HepG2 (cell line): ENCODE results near the gene TNRC18. TPM values are rescaled to one million over a fixed set of nuclear protein-coding genes. Genes with fewer than 3 reads are reported as not detected.

Experiments
- ATAC-seq: fragments of 200-7000 bp; cut with Tn5 transposase; 3 replicates; pipeline ENCODE4 v1.9.1; 2020; ENCODE audit warnings: mild to moderate bottlenecking, moderate library complexity
- BruUV-seq: library from RNA; stranded (reverse); fragments of 400-500 nt; replicated peaks from 2 replicates; lab custom pipeline; 2021; lab: Mats Ljungman, UMichigan
- CTCF ChIA-PET: fragments of 300-600 bp; formaldehyde crosslinking; extraction: SDS; loops from one replicate; lab custom pipeline; 2021; ENCODE audit warnings: low total read pairs, inconsistent platforms, low intra/inter-chr PET ratio; lab: Yijun Ruan, JAX
- POLR2A ChIA-PET: fragments of 350-600 bp; sonication (Branson Sonifier 250); formaldehyde crosslinking; loops from one replicate; lab custom pipeline; 2020; ENCODE audit warnings: antibody characterized with exemption, inconsistent platforms; lab: Yijun Ruan, JAX
- DNase-seq: peaks from one replicate; pipeline ENCODE4 v3.0.0-alpha.2; 2015; ENCODE audit warnings: low spot score
- FAIRE-seq: peaks from 3 replicates; lab custom pipeline; 2011; peaks lifted over from hg19 to GRCh38; lab: Jason Lieb, UNC
- H2AFZ ChIP-seq: one replicate; pipeline ENCODE4 v1.6.1; 2011; ENCODE audit warnings: low read length, inconsistent platforms
- H3K27ac ChIP-seq: fragments of 300-600 bp; 3 replicates; pipeline ENCODE4 v1.8.0; 2011; ENCODE audit warnings: mixed run types, mild to moderate bottlenecking, mixed read lengths, low read length, inconsistent platforms; ENCODE audit not compliant: insufficient read depth; ENCODE audit errors: extremely low read length
- H3K27me3 ChIP-seq, 2 experiments: fragments of 200-600 bp in 1 of 2; 2 replicates in 1 of 2; 3 replicates in 1 of 2; pipeline versions ENCODE4 v1.6.0 to v1.8.0; 2011; ENCODE audit warnings: low read length in 2 of 2, mild to moderate bottlenecking in 2 of 2, moderate library complexity in 2 of 2, inconsistent platforms in 1 of 2; ENCODE audit not compliant: insufficient read depth in 2 of 2, control insufficient read depth in 1 of 2
- H3K36me3 ChIP-seq, 2 experiments: fragments of 200-600 bp in 1 of 2; replicated peaks in 1 of 2; 2 replicates in 1 of 2; 3 replicates in 1 of 2; pipeline versions ENCODE4 v1.5.1 to v1.8.0; 2011; ENCODE audit warnings: low read length in 2 of 2, inconsistent platforms in 1 of 2; ENCODE audit not compliant: insufficient read depth in 2 of 2, control insufficient read depth in 1 of 2
- H3K4me1 ChIP-seq: 2 replicates; pipeline ENCODE4 v1.5.1; 2012; ENCODE audit warnings: low read length, inconsistent platforms; ENCODE audit not compliant: insufficient read depth
- H3K4me2 ChIP-seq: 2 replicates; pipeline ENCODE4 v1.6.0; 2011; ENCODE audit warnings: low read depth, low read length, inconsistent platforms
- H3K4me3 ChIP-seq, 3 experiments: fragments of 200-600 bp in 1 of 3; sonication (generic), shearing (Covaris generic) in 1 of 3; replicated peaks in 1 of 3; 2 replicates each; pipeline ENCODE4 v1.5.1; 2011 to 2016; ENCODE audit warnings: low read length in 3 of 3, inconsistent platforms in 2 of 3, low read depth in 2 of 3, mild to moderate bottlenecking in 2 of 3, control low read depth in 1 of 3, mixed read lengths in 1 of 3; ENCODE audit not compliant: insufficient read depth in 1 of 3
- H3K79me2 ChIP-seq: one replicate; pipeline ENCODE4 v1.6.1; 2011; ENCODE audit warnings: low read length, inconsistent platforms; ENCODE audit not compliant: insufficient read depth
- H3K9ac ChIP-seq: 2 replicates; pipeline ENCODE4 v1.6.0; 2011; ENCODE audit warnings: mild to moderate bottlenecking, low read depth, low read length, inconsistent platforms; ENCODE audit not compliant: insufficient read depth
- H3K9me3 ChIP-seq: 2 replicates; pipeline ENCODE4 v1.5.1; 2012; ENCODE audit warnings: mild to moderate bottlenecking, low read length
- H4K20me1 ChIP-seq: 2 replicates; pipeline ENCODE4 v1.6.0; 2011; ENCODE audit warnings: inconsistent platforms, mild to moderate bottlenecking, low read length, moderate library complexity; ENCODE audit not compliant: insufficient read depth
- ASH2L ChIP-seq: fragments of 300-600, 200-600 bp; sonication (generic); IDR thresholded peaks from 2 replicates; pipeline ENCODE4 v1.7.0; 2017; ENCODE audit warnings: low read depth, mild to moderate bottlenecking, moderate library complexity, mixed read lengths, low read length; ENCODE audit not compliant: insufficient read length
- CHCHD3 ChIP-seq: sonication (generic); formaldehyde crosslinking; IDR thresholded peaks from 2 replicates; pipeline ENCODE4 v1.8.0; 2022; ENCODE audit warnings: mild to moderate bottlenecking, missing genetic modification reagents, moderate library complexity
- DNMT3B ChIP-seq: conservative IDR thresholded peaks from 2 replicates; pipeline ENCODE4 v1.6.1; 2016; ENCODE audit warnings: missing biosample characterization, control low read depth
- NFYB ChIP-seq: sonication (generic); formaldehyde crosslinking; IDR thresholded peaks from 2 replicates; pipeline ENCODE4 v1.4.0; 2020; ENCODE audit warnings: missing genetic modification reagents
- NR2C2 ChIP-seq: sonication (generic); formaldehyde crosslinking; IDR thresholded peaks from 2 replicates; pipeline ENCODE4 v1.4.0; 2020; ENCODE audit warnings: missing genetic modification reagents, mild to moderate bottlenecking, moderate library complexity, borderline replicate concordance
- POGK ChIP-seq: sonication (generic); formaldehyde crosslinking; conservative IDR thresholded peaks from 2 replicates; pipeline ENCODE4 v1.8.0; 2022; ENCODE audit warnings: mild to moderate bottlenecking, moderate library complexity, missing genetic modification reagents
- RXRA ChIP-seq: sonication (generic); formaldehyde crosslinking; IDR thresholded peaks from 2 replicates; pipeline ENCODE4 v1.5.1; 2020; ENCODE audit warnings: missing genetic modification reagents
- SNAI1 ChIP-seq: sonication (generic); formaldehyde crosslinking; IDR thresholded peaks from 2 replicates; pipeline ENCODE4 v1.5.0; 2020; ENCODE audit warnings: mild to moderate bottlenecking, missing genetic modification reagents, borderline replicate concordance
- SP1 ChIP-seq, 2 experiments: fragments of 450-650 bp in 1 of 2; sonication (generic) in 1 of 2; formaldehyde crosslinking in 1 of 2; IDR thresholded peaks; 2 replicates each; pipeline versions ENCODE4 v1.4.0 to v1.6.1; 2016 to 2020; ENCODE audit warnings: missing genetic modification reagents in 1 of 2
- TAF1 ChIP-seq: sonication (generic); formaldehyde crosslinking; IDR thresholded peaks from 2 replicates; pipeline ENCODE4 v1.4.0; 2020; ENCODE audit warnings: missing genetic modification reagents
- TOPORS ChIP-seq: sonication (generic); formaldehyde crosslinking; IDR thresholded peaks from 2 replicates; pipeline ENCODE4 v1.8.0; 2023; ENCODE audit warnings: mild to moderate bottlenecking, missing genetic modification reagents
- ZC3H13 ChIP-seq: sonication (generic); formaldehyde crosslinking; IDR thresholded peaks from 2 replicates; pipeline ENCODE4 v1.8.1; 2023; ENCODE audit warnings: mild to moderate bottlenecking, missing genetic modification reagents, moderate library complexity
- ZNF354B ChIP-seq: sonication (generic); formaldehyde crosslinking; IDR thresholded peaks from 2 replicates; pipeline ENCODE4 v1.8.0; 2022; ENCODE audit warnings: mild to moderate bottlenecking, missing genetic modification reagents
- ZNF589 ChIP-seq: sonication (generic); formaldehyde crosslinking; conservative IDR thresholded peaks from 2 replicates; pipeline ENCODE4 v1.8.0; 2022; ENCODE audit warnings: mild to moderate bottlenecking, moderate library complexity, missing genetic modification reagents
- ZNF768 ChIP-seq: sonication (generic); formaldehyde crosslinking; IDR thresholded peaks from 2 replicates; pipeline ENCODE4 v1.4.0; 2020; ENCODE audit warnings: missing genetic modification reagents
- WGBS: methylation state at CpG from one replicate; pipeline ENCODE4 v1.1.6; 2017; ENCODE audit warnings: low lambda C conversion rate; 5-methylcytosine and 5-hydroxymethylcytosine counted together
- in situ Hi-C: cut with HindIII; loops from 2 replicates; pipeline ENCODE4 v1.10.0; 2017; ENCODE audit warnings: low pct_unique_long_range_greater_than_20kb; ENCODE audit not compliant: extremely low pct_ligation_motif_present
- intact Hi-C: fragments of 100-400 bp; cut with micrococcal nuclease; formaldehyde crosslinking; loops from one replicate; pipeline ENCODE4 v1.10.0; 2022; ENCODE audit not compliant: unreplicated experiment
- polyA plus RNA-seq, 8 experiments: library from polyadenylated mRNA; depleted of rRNA in 3 of 8; stranded (reverse) in 7 of 8; unstranded in 1 of 8; fragments of >200 nt; fragmentation: Illumina TruSeq in 4 of 8; extraction: Trizol in 4 of 8; gene quantifications; 2 replicates each; pipeline versions ENCODE4 v1.2.1 to v1.2.3, GENCODE V29; 2011 to 2016; ENCODE audit warnings: low read depth in 4 of 8, missing spikeins in 1 of 8, mixed read lengths in 1 of 8; ENCODE audit not compliant: insufficient read depth in 1 of 8
- total RNA-seq, 5 experiments: library from RNA; depleted of rRNA; stranded (reverse); fragments of >200 nt; fragmentation: Illumina TruSeq; extraction: Trizol; gene quantifications; 2 replicates each; pipeline ENCODE4 v1.2.3, GENCODE V29; 2016; ENCODE audit warnings: low read depth in 1 of 5
- TF ChIP-seq, protein P1 (sequence below): sonication (generic); formaldehyde crosslinking; conservative IDR thresholded peaks from 2 replicates; pipeline ENCODE4 v1.4.0; 2020; ENCODE audit warnings: missing genetic modification reagents

The TNRC18 gene
- total and polyA plus RNA-seq, 2 of the 13 experiments (the other 11 are each of a cell fraction or from before 2014, with no cell fraction given): 11.7 to 17.4 TPM

- TF ChIP-seq DNMT3B (CRISPR knock-in tag) (no peak), TAF1 (CRISPR knock-in tag) (peak; percentile 47; the same call in 1 of the 2 replicates), SNAI1 (no peak)
These were observed 139.0 kb downstream of the TNRC18 start (continued) for GRCh38 chr7:5284304-5285281.

GRCh38 chr7:5283421-5284303 is 140.0 kb downstream of the TNRC18 start:
- intact Hi-C loops (no loop called here), in situ Hi-C loops (loop anchor here (5.0 kb wide), 1 partner anchor 41 kb away; no protein-coding TSS in a partner anchor)
- H3K4me2 ChIP-seq: peak overlapping the region; percentile 90
- no peak overlapping the region for H2AFZ ChIP-seq
- peaks cover 0 to 1% of the 10 kb centered on the region in 2 experiments; a peak in 1 of 5 replicates for H3K27me3 ChIP-seq
- H3K4me1 ChIP-seq: peaks cover 8% of the 10 kb centered on the region; the same call in 1 of the 2 replicates
- FAIRE-seq (no peak), ATAC-seq (peak; percentile 45), DNase-seq (peak; percentile 9)
- CTCF ChIA-PET: interaction anchor here (1.7 kb wide), 1 partner anchor 43 kb away, joined by 21 read pairs; no protein-coding TSS in a partner anchor
- WGBS: 5% methylated on average over 2 of the region's 46 CpGs
- no peaks in the 10 kb centered on the region for H3K79me2 ChIP-seq
- no peaks in the 10 kb centered on the region for H4K20me1 ChIP-seq
- POLR2A ChIA-PET: interaction anchor here (2.0 to 2.1 kb wide), 2 partner anchors 43 to 146 kb away, joined by 9 to 19 read pairs; no protein-coding TSS in a partner anchor
- peak overlapping the region; percentile 59; the same call in 1 of the 2 replicates for H3K9ac ChIP-seq
- no peaks in the 10 kb centered on the region for H3K9me3 ChIP-seq
- no TSS peak for BruUV-seq
- H3K27ac ChIP-seq: peak overlapping the region; percentile 69
- peak overlapping the region; percentile 73 to 76 (median 74); a peak in 5 of 6 replicates for H3K4me3 ChIP-seq
- H3K36me3 ChIP-seq: no peaks in the 10 kb centered on the region
- TF ChIP-seq POGK: no peak
- peak; percentile 60 for TF ChIP-seq RXRA (CRISPR knock-in tag)
- TF ChIP-seq, protein P1, sequence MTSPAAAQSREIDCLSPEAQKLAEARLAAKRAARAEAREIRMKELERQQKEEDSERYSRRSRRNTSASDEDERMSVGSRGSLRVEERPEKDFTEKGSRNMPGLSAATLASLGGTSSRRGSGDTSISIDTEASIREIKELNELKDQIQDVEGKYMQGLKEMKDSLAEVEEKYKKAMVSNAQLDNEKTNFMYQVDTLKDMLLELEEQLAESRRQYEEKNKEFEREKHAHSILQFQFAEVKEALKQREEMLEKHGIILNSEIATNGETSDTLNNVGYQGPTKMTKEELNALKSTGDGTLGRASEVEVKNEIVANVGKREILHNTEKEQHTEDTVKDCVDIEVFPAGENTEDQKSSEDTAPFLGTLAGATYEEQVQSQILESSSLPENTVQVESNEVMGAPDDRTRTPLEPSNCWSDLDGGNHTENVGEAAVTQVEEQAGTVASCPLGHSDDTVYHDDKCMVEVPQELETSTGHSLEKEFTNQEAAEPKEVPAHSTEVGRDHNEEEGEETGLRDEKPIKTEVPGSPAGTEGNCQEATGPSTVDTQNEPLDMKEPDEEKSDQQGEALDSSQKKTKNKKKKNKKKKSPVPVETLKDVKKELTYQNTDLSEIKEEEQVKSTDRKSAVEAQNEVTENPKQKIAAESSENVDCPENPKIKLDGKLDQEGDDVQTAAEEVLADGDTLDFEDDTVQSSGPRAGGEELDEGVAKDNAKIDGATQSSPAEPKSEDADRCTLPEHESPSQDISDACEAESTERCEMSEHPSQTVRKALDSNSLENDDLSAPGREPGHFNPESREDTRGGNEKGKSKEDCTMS (CRISPR knock-in tag): no peak
- peak; percentile 26; the same call in 1 of the 2 replicates for TF ChIP-seq ZNF768 (CRISPR knock-in tag)
- no peak for TF ChIP-seq ZNF354B (CRISPR knock-in tag)
- TF ChIP-seq NFYB: no peak
- TF ChIP-seq CHCHD3 (CRISPR knock-in tag): no peak
- TF ChIP-seq NR2C2 (CRISPR knock-in tag): no peak
- TF ChIP-seq SP1 (IDR thresholded peaks at IDR 0.05): no peak
- no peak for TF ChIP-seq SP1 (CRISPR knock-in tag; IDR thresholded peaks at IDR 0.05)
- no peak for TF ChIP-seq TOPORS (CRISPR knock-in tag)
- TF ChIP-seq ZNF589: no peak
- no peak for TF ChIP-seq ZC3H13 (CRISPR knock-in tag)
- no peak for TF ChIP-seq ASH2L
